ENCODE measurements around the gene NTN5.
A peak's percentile ranks its signal among the peaks of the same experiment; 100 is the strongest.
"Not testable (repeated sequence)": the region's sequence is repeated elsewhere in the genome, so short reads cannot be mapped to it uniquely, and the experiment has no call there.

Gene NTN5

GRCh38 chr19:48669903-48670668 lies 2.7 kb downstream of the NTN5 start:
- no peak for DNase-seq

- DNase-seq, result no peak
These were observed 4.1 kb downstream of the NTN5 start for GRCh38 chr19:48668761-48669160.

GRCh38 chr19:48668332-48668731 lies 4.5 kb downstream of the NTN5 start:
- no peak for DNase-seq

GRCh38 chr19:48665786-48666185 lies 7.0 kb downstream of the NTN5 start:
- no peak for DNase-seq

GRCh38 chr19:48664476-48664875 lies 8.3 kb downstream of the NTN5 start:
- no peak for DNase-seq

- DNase-seq, result no peak
These were observed 9.2 kb downstream of the NTN5 start for GRCh38 chr19:48663667-48664066.

GRCh38 chr19:48661711-48662090 lies 11.1 kb downstream of the NTN5 start:
- DNase-seq, result no peak

- DNase-seq, result peak; percentile 93 to 98
These were observed 11.7 kb downstream of the NTN5 start for GRCh38 chr19:48660852-48661710.

GRCh38 chr19:48659768-48660167 lies 13.0 kb downstream of the NTN5 start:
- DNase-seq, result peak; percentile 70 to 81

- no peak for DNase-seq
These were observed 14.3 kb downstream of the NTN5 start for GRCh38 chr19:48658483-48658882.

- not testable (repeated sequence) for DNase-seq
These were observed 15.0 kb downstream of the NTN5 start for GRCh38 chr19:48657828-48658227.

GRCh38 chr19:48656840-48657474 lies 15.9 kb downstream of the NTN5 start:
- no peak for DNase-seq

GRCh38 chr19:48654299-48655059 lies 18.3 kb downstream of the NTN5 start:
- DNase-seq, result no peak

GRCh38 chr19:48651683-48652048 lies 21.2 kb downstream of the NTN5 start:
- no peak for DNase-seq

- no peak for DNase-seq
These were observed 21.7 kb downstream of the NTN5 start for GRCh38 chr19:48650974-48651682.

- DNase-seq, result no peak
These were observed 24.7 kb downstream of the NTN5 start for GRCh38 chr19:48648134-48648533.

GRCh38 chr19:48646722-48647216 lies 26.0 kb downstream of the NTN5 start:
- DNase-seq, result no peak

GRCh38 chr19:48646001-48646721 lies 26.7 kb downstream of the NTN5 start, which contains the start of gene CA11:
Gene CA11 (minus strand): TSS chr19:48646187. CDS start chr19:48645632, 555 bp downstream.
- DNase-seq, result peak; percentile 60 to 86

GRCh38 chr19:48645620-48646000 lies 27.2 kb downstream of the NTN5 start:
- no peak for DNase-seq

GRCh38 chr19:48644839-48645619 lies 27.8 kb downstream of the NTN5 start:
- peak; percentile 67 to 82 for DNase-seq
